Smooth muscle cell (in vitro differentiated cells): ENCODE measurements around the gene CENPP. TPM values are rescaled to one million over a fixed set of nuclear protein-coding genes. Genes with fewer than 3 reads are reported as not detected.

Experiments
- DNase-seq: peaks from one replicate; lab custom pipeline; 2025; ENCODE audit not compliant: unreplicated experiment; lab: John Stamatoyannopoulos, UW
- H2AFZ ChIP-seq: fragments of 200-600 bp; sonication (generic); 2 replicates; pipeline ENCODE4 v1.6.0; 2016; ENCODE audit warnings: antibody characterized with exemption, low read depth, mild to moderate bottlenecking
- H3F3A ChIP-seq: fragments of 200-600 bp; sonication (generic); 2 replicates; pipeline ENCODE4 v1.6.0; 2017; ENCODE audit warnings: antibody characterized with exemption, low read depth
- H3K27ac ChIP-seq: fragments of 200-600 bp; sonication (generic); 2 replicates; pipeline ENCODE4 v1.5.1; 2016; ENCODE audit warnings: low read depth, mild to moderate bottlenecking
- H3K27me3 ChIP-seq: fragments of 200-600 bp; sonication (generic); 2 replicates; pipeline ENCODE4 v1.6.1; 2016; ENCODE audit warnings: low read depth, mild to moderate bottlenecking
- H3K36me3 ChIP-seq: fragments of 200-600 bp; sonication (generic); 2 replicates; pipeline ENCODE4 v1.5.1; 2016; ENCODE audit warnings: low read depth
- H3K4me1 ChIP-seq: fragments of 200-600 bp; sonication (generic); 2 replicates; pipeline ENCODE4 v1.5.1; 2016; ENCODE audit warnings: low read depth
- H3K4me2 ChIP-seq: fragments of 200-600 bp; sonication (generic); 2 replicates; pipeline ENCODE4 v1.6.0; 2016; ENCODE audit warnings: mild to moderate bottlenecking
- H3K4me3 ChIP-seq: fragments of 200-600 bp; sonication (generic); 2 replicates; pipeline ENCODE4 v1.5.1; 2016; ENCODE audit warnings: mild to moderate bottlenecking
- H3K79me2 ChIP-seq: fragments of 200-600 bp; sonication (generic); 2 replicates; pipeline ENCODE4 v1.6.0; 2016; ENCODE audit warnings: low read depth, mild to moderate bottlenecking
- H3K9ac ChIP-seq: fragments of 200-600 bp; sonication (generic); 2 replicates; pipeline ENCODE4 v1.6.0; 2016; ENCODE audit warnings: low read depth
- H3K9me3 ChIP-seq: fragments of 200-600 bp; sonication (generic); replicated peaks from 2 replicates; pipeline ENCODE4 v1.5.1; 2016; ENCODE audit warnings: low read depth
- H4K20me1 ChIP-seq: fragments of 200-600 bp; sonication (generic); 2 replicates; pipeline ENCODE4 v1.6.0; 2016; ENCODE audit warnings: low read depth
- WGBS: methylation state at CpG from one replicate; pipeline ENCODE4 v1.1.7; 2016; ENCODE audit warnings: low lambda C conversion rate; 5-methylcytosine and 5-hydroxymethylcytosine counted together
- polyA plus RNA-seq: library from polyadenylated mRNA; unstranded; fragments of >200 nt; fragmentation: Nextera tagmentation; extraction: Ambion mirVana; gene quantifications from 2 replicates; pipeline ENCODE4 v1.2.1, GENCODE V29; 2016
- total RNA-seq: library from RNA; depleted of rRNA; stranded (reverse); fragments of >200 nt; gene quantifications from 2 replicates; pipeline ENCODE4 v1.2.3, GENCODE V29; 2014
- TF ChIP-seq, protein P1 (sequence below): fragments of 200-600 bp; sonication (generic); IDR thresholded peaks from 2 replicates; pipeline ENCODE4 v1.5.1; 2017; ENCODE audit warnings: borderline replicate concordance, mild to moderate bottlenecking, antibody characterized with exemption; ENCODE audit not compliant: insufficient read depth, poor library complexity, severe bottlenecking

The CENPP gene
- total and polyA plus RNA-seq, 2 experiments from 2014 or later: 4.2 to 17.5 TPM

DNA sequence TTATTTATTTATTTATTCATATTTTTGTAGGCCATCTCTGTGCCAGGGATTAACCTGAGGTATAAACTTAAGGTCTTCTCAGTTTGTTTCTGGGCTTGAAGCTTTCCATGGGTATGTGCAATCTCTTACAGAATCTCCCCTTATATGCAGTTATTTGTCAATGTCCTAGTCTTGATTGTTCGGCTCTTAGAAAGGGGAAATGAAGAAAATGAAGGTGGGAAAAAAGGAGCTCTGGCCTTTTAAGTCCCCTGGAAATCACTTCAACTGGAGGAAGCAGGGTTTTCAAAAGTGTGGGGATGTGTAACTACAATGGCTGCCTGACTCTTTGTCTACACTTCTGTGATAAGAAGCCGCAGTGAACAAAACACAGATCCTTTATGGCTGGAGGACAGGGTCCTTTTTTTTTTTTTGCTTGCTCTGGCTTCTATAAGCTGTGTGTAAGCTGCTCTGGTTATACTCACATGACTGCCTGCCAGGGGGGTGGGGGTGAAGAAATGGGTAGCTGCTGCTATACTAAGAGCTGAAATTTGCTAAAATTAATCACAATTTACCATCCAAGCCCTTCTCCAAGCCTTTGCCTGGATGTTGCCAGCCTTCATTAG is 33.7 kb downstream of the CENPP start:
- Histone ChIP-seq H3K27me3 (no peaks in the 10 kb centered on the region), H3K9me3 (peaks cover 10% of the 10 kb centered on the region), H3K4me1 (no peaks in the 10 kb centered on the region), H3K4me3 (no peak overlapping the region), H3K9ac (no peak overlapping the region), H3K36me3 (no peaks in the 10 kb centered on the region), H3K79me2 (no peaks in the 10 kb centered on the region), H3K4me2 (peak overlapping the region; percentile 36), H3K27ac (peak overlapping the region; percentile 37), H2AFZ (peak overlapping the region; percentile 75), H4K20me1 (no peaks in the 10 kb centered on the region), H3F3A (no peaks in the 10 kb centered on the region)
- TF ChIP-seq, protein P1, sequence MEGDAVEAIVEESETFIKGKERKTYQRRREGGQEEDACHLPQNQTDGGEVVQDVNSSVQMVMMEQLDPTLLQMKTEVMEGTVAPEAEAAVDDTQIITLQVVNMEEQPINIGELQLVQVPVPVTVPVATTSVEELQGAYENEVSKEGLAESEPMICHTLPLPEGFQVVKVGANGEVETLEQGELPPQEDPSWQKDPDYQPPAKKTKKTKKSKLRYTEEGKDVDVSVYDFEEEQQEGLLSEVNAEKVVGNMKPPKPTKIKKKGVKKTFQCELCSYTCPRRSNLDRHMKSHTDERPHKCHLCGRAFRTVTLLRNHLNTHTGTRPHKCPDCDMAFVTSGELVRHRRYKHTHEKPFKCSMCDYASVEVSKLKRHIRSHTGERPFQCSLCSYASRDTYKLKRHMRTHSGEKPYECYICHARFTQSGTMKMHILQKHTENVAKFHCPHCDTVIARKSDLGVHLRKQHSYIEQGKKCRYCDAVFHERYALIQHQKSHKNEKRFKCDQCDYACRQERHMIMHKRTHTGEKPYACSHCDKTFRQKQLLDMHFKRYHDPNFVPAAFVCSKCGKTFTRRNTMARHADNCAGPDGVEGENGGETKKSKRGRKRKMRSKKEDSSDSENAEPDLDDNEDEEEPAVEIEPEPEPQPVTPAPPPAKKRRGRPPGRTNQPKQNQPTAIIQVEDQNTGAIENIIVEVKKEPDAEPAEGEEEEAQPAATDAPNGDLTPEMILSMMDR: no peak
- 22% methylated on average over 2 of the region's 2 CpGs for WGBS
- DNase-seq: no peak

GRCh38 chr9:92360083-92360482 is 34.3 kb downstream of the CENPP start:
- no peaks in the 10 kb centered on the region for H3K27me3 ChIP-seq
- no peaks in the 10 kb centered on the region for H3K79me2 ChIP-seq
- no peaks in the 10 kb centered on the region for H4K20me1 ChIP-seq
- no peak overlapping the region for H3K4me2 ChIP-seq
- H3K36me3 ChIP-seq: no peaks in the 10 kb centered on the region
- no peaks in the 10 kb centered on the region for H3K4me1 ChIP-seq
- peaks cover 10% of the 10 kb centered on the region for H3K9me3 ChIP-seq
- no peaks in the 10 kb centered on the region for H3F3A ChIP-seq
- peak overlapping the region; percentile 37 for H3K27ac ChIP-seq
- H2AFZ ChIP-seq: no peak overlapping the region
- no peak overlapping the region for H3K9ac ChIP-seq
- 76% methylated on average over 3 of the region's 3 CpGs for WGBS
- no peak for DNase-seq
- TF ChIP-seq, protein P1: no peak
- H3K4me3 ChIP-seq: no peak overlapping the region

- TF ChIP-seq, protein P1: no peak
- WGBS: 30% methylated on average over 2 of the region's 2 CpGs
- Histone ChIP-seq H3K9me3 (no peaks in the 10 kb centered on the region), H3K79me2 (peaks cover 3% of the 10 kb centered on the region), H3K36me3 (peaks cover 7% of the 10 kb centered on the region), H3K27ac (no peak overlapping the region), H2AFZ (no peak overlapping the region), H3K27me3 (no peaks in the 10 kb centered on the region), H3F3A (no peaks in the 10 kb centered on the region), H3K4me1 (peaks cover 6% of the 10 kb centered on the region), H3K4me3 (no peak overlapping the region), H4K20me1 (no peaks in the 10 kb centered on the region), H3K4me2 (no peak overlapping the region), H3K9ac (no peak overlapping the region)
- DNase-seq: no peak
Observed at GRCh38 chr9:92369075-92369474, 43.3 kb downstream of the CENPP start.

GRCh38 chr9:92373167-92373566 is 47.4 kb downstream of the CENPP start:
- WGBS: 100% methylated on average over 2 of the region's 2 CpGs
- H3K4me1 ChIP-seq: peaks cover 6% of the 10 kb centered on the region
- no peak overlapping the region for H3K9ac ChIP-seq
- H3F3A ChIP-seq: no peaks in the 10 kb centered on the region
- no peak overlapping the region for H2AFZ ChIP-seq
- H3K36me3 ChIP-seq: peaks cover 11% of the 10 kb centered on the region
- no peak overlapping the region for H3K27ac ChIP-seq
- TF ChIP-seq, protein P1: no peak
- peaks cover 3% of the 10 kb centered on the region for H3K79me2 ChIP-seq
- no peaks in the 10 kb centered on the region for H4K20me1 ChIP-seq
- DNase-seq: no peak
- no peaks in the 10 kb centered on the region for H3K9me3 ChIP-seq
- H3K27me3 ChIP-seq: no peaks in the 10 kb centered on the region
- no peak overlapping the region for H3K4me2 ChIP-seq
- H3K4me3 ChIP-seq: no peak overlapping the region
